Urinary bladder (tissue), 4 donors: ENCODE results near the gene FAM43B. TPM values are rescaled to one million over a fixed set of nuclear protein-coding genes. Genes with fewer than 3 reads are reported as not detected.

ENCODE experiments used
- DNase-seq: peaks from one replicate; pipeline ENCODE4 v3.0.0-alpha.2; 2015; ENCODE audit errors: extremely low spot score
- H3K27ac ChIP-seq: one replicate; pipeline ENCODE4 v1.5.1; 2013; ENCODE audit warnings: low read depth, mild to moderate bottlenecking, moderate library complexity
- H3K36me3 ChIP-seq: one replicate; pipeline ENCODE4 v1.6.1; 2013; ENCODE audit warnings: mild to moderate bottlenecking, moderate library complexity; ENCODE audit not compliant: insufficient read depth
- H3K4me1 ChIP-seq: one replicate; pipeline ENCODE4 v1.6.1; 2013; ENCODE audit warnings: mild to moderate bottlenecking, moderate library complexity; ENCODE audit not compliant: insufficient read depth
- H3K4me3 ChIP-seq: one replicate; pipeline ENCODE4 v1.5.1; 2013; ENCODE audit warnings: low read depth, low read length
- WGBS: extraction: QIAGEN DNeasy Blood & Tissue Kit; methylation state at CpG from one replicate; pipeline ENCODE4 v1.1.7; 2013; 5-methylcytosine and 5-hydroxymethylcytosine counted together
- polyA plus RNA-seq: library from polyadenylated mRNA; stranded (reverse); fragments of 200-250 nt; gene quantifications from one replicate; pipeline ENCODE4 v1.2.3, GENCODE V29; 2013
- total RNA-seq: library from RNA; depleted of rRNA; stranded (reverse); fragments of >200 nt; gene quantifications from one replicate; pipeline ENCODE4 v1.2.3, GENCODE V29; 2014
- donor health status: healthy with polysubstance abuse.
- donor health status: healthy.

Gene FAM43B
- total and polyA plus RNA-seq, 2 donors: 0.37 to 1.1 TPM

DNA sequence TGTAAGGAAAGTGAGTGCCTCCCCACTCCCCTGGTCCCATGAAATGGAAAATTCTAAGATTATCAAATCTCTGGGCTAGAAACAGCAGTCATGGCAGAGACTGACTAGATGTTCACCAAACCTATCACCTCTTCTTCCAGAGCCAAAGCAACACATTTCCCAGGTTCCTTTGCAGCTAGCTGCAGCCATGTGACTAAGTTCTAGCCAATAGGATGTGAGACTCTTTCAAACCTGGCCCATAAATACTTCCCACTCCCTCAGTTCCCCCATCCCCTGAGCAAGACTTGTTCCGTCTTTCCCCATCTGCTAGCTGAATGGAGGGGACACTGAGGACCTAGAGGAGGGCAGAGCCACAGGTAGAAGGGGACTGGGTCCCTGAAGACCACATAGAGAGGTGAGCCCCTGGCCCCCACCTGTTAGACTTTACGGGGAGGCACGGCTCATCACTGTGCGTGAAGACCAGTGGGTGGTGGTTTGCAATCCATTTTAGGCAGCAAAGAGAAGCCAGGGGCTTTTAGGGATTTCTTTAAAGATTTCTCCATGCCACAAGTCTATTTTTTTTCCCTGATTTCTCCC lies 17.2 kb downstream of the FAM43B start:
- no peaks in the 10 kb centered on the region for H3K4me1 ChIP-seq
- H3K27ac ChIP-seq: no peak overlapping the region
- DNase-seq: no peak
- H3K4me3 ChIP-seq: no peak overlapping the region
- H3K36me3 ChIP-seq: no peaks in the 10 kb centered on the region
- WGBS: 67% methylated on average over 4 of the region's 4 CpGs

DNA sequence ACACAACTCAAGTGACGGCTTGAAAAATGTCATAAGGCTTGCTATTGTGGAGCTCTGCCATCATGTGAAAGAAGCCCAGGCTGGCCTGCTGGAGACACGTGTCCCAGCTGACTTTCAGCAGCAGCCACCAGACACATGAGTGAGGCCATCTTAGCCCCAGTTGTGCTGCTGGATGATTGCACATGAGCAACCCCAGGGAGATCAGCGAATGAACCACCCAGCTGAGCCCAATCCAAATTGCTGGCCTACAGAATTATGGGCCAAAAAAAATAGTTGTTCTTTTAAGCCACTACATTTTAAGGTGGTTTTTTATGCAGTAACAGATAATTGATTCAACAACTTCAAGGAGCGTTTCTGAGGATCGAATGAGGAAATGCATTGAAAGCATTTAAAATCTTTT lies 19.1 kb downstream of the FAM43B start:
- Histone ChIP-seq H3K27ac (no peak overlapping the region), H3K4me1 (no peaks in the 10 kb centered on the region), H3K4me3 (no peak overlapping the region), H3K36me3 (no peaks in the 10 kb centered on the region)
- WGBS: 90% methylated on average over 5 of the region's 5 CpGs
- DNase-seq: no peak

DNA sequence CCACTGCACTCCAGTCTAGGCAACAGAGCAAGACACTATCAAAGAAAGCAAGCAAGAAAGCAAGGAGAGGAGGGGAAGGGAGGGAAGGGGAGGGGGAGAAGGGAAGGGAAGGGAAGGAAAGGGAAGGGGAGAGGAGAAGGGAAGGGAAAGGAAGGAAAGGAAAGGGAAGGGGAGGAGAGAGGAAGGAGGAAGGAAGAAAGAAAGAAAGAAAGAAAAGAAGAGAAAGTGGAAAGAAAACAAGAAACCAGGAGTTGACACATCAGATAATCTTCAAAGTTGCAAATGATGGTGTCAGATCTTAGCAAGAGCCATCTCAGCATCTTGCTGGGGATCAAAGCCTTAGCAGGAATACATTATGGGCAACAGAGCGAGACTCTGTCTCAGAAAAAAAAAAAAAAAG lies 21.6 kb downstream of the FAM43B start:
- 74% methylated on average over 1 of the region's 1 CpG for WGBS
- no peak for DNase-seq

DNA sequence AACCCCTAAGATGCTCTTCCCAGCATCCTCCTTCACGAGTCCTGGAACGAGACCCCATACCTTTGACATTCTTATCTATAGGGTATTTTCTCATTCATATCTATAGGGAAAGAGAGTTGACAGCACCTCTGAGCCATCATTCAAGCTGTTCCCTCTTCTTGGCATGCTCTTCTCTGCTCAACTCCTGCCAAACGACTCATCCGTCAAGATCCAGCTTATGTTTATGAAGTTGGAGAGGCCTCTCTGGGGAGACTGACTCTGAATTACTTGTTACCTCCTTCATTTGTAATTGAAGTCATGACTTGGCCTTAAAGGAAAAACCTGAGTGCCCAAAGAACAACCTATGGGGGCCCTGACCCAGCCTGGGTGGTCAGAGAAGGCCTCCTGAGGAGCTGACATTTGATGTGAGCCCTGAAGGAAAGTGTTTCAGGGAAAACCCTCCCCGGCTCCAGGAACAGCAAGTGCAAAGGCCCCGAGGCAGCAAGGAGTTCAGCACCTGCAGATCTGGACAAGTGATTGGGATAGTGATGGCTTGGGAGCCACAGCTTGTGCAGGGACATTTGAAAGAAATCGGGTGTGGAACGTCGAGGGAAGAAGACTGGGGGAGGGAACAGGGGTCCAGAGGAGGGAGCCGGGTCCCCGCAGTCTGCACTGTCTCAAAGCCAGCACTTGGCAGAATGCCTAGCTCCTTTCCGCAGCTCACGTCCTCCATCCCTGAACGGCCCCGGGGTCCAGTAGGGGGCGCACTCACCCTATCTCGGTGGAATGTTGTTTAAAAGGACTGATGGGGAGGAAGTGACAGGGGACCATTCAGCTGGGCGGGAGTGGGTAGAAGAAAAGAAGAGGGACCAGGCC lies 22.5 kb downstream of the FAM43B start:
- no peak overlapping the region for H3K4me3 ChIP-seq
- H3K36me3 ChIP-seq: no peaks in the 10 kb centered on the region
- no peak overlapping the region for H3K27ac ChIP-seq
- H3K4me1 ChIP-seq: no peaks in the 10 kb centered on the region
- WGBS: 19% methylated on average over 18 of the region's 18 CpGs
- no peak for DNase-seq

More for the DNA sequence above, 21.6 kb downstream of the FAM43B start:
- Histone ChIP-seq H3K4me3 (no peak overlapping the region), H3K36me3 (no peaks in the 10 kb centered on the region), H3K4me1 (no peaks in the 10 kb centered on the region), H3K27ac (no peak overlapping the region)

DNA sequence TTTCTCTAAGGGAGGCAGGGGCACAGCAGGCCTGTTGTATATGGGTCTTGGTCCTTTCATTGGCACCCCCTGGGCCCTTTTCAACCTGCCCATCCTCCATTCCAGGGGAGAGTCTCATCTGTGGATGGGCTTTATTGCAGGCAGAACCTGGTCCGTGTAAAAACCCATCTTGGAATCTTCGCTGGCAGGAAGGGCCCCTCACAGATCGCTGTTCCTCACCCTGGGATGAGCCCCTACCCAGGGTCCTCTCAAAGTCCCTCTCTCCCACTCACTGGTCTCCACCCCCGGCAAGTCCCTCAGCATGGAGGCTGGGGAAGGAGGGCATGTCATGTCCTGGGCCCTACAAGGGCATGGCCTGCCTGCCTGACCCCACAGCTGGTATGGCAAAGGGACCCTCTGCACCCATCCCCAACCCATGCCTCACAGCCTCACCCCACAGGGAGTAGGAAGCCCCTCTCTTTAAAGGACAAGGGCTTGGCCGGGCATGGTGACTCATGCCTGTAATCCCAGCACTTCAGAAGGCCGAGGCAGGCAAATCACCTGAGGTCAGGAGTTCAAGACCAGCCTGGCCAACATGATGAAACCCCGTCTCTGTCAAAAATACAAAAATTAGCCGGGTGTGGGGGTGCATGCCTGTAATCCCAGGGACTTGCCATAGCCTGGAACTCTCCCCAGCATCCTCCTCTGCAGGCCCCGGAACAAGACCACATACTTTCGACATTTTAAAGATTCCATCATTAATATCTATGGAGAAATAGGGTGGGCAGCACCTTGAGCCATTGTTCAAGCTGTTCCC lies 23.4 kb downstream of the FAM43B start:
- no peak for DNase-seq
- Histone ChIP-seq H3K36me3 (no peaks in the 10 kb centered on the region), H3K27ac (no peak overlapping the region), H3K4me3 (no peak overlapping the region), H3K4me1 (no peaks in the 10 kb centered on the region)
- WGBS: 60% methylated on average over 10 of the region's 10 CpGs

DNA sequence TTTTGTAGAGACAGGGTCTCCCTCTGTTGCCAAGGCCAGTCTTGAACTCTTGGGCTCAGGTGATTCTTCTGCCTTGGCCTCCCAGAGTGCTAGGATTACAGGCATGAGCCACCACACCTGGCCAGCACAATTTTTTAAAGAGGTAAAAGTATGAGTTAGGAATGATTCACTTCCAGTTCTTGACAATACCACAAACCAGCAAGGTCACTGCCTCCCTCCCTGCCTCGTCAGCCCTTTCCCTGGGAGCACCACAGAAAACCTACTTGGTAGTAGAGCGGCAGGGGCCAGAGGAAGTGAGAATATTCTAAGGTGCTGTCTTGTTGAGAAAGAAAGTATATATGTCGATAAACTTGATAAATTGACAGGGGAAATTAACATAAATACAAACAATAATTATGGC lies 25.7 kb downstream of the FAM43B start:
- no peak for DNase-seq
- WGBS: 84% methylated on average over 3 of the region's 3 CpGs
- Histone ChIP-seq H3K27ac (no peak overlapping the region), H3K4me1 (no peaks in the 10 kb centered on the region), H3K4me3 (no peak overlapping the region), H3K36me3 (no peaks in the 10 kb centered on the region)

DNA sequence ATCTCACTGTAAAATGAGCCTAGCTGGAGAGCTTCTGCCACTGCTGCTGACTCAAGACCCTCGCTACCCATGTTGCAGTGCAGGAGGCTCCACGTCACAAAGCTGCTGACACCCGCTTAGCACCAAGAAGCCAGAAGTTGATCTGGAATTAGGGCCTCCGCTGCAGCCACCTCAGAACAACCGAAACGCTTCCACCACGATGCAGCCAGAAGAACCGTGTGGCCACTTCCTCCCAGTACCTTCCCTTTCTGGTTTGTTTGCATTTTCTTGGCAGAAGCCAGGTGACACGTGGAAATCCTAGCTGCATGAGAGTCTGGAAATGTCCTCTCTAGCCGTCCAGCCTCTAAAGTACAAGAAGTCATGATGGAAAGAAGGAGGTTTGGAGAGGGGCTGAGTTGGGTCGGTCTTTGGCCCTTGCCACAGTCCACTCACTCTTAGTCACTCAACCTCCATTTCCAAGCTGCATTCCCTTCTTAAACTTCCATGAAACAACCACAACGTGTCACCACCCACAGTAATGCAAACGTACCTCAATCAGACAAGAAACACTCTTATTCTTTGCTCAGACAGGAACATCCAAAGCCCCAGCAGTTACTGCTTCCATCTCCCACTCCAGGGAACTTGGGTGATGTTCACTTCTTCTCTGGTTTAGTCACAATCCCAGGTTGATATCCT lies 26.5 kb downstream of the FAM43B start:
- Histone ChIP-seq H3K27ac (no peak overlapping the region), H3K4me1 (no peaks in the 10 kb centered on the region), H3K36me3 (no peaks in the 10 kb centered on the region), H3K4me3 (no peak overlapping the region)
- DNase-seq: no peak
- WGBS: 74% methylated on average over 13 of the region's 13 CpGs

DNA sequence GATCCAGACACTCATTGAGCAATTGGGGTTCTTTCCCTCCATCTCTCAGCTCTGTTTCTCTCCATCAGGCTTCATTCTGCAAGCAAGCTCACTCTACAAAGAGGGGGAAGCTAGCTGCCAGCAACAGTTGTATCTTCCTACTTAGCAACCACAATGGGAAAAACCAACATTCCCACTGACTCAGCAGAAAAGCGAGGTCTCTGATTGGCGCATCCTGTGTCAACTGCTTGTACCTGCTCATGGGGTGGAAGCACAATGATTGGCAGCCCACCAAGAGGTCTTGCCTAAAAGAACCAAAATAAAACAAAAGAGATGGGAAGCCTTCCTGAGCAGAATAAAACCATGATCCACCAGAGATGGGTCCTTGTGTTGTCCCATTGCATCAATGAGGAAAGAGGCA lies 32.5 kb downstream of the FAM43B start:
- H3K4me3 ChIP-seq: no peak overlapping the region
- no peak for DNase-seq
- no peaks in the 10 kb centered on the region for H3K36me3 ChIP-seq
- WGBS: 75% methylated on average over 2 of the region's 2 CpGs
- no peak overlapping the region for H3K27ac ChIP-seq
- no peaks in the 10 kb centered on the region for H3K4me1 ChIP-seq

DNA sequence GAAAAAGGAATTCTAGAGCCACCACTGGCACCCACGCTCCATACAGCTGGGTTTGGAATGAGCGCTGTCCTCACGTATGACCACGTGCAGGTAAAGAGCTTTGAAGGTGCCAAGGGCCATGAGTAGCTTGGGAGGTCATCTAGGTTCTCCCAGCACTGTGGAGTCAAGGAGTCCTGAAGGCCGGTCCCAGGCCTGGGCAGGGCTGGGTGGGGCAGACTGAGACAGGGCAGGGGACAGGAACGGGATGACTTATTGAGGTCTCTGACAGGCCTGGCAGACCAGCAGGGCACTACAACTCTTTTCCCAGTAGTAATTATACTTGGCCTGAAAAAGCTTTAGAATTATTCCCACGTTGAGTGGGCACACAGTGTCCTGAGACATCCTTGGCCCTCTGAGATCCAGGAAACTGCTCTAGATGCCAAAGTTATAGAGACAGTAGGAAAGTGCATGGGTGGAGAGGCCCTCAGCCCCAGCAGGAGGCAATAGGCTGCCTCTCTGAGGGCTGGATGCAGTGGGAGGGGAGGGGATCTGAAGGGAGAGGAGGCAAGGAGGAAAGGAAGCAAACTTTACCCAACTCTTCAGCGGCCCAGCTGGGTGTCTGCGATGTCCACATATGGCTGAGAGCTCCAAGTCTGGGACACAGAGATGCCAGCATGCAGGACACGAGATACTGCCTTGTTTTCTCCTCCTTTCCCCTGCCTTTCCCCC lies 34.7 kb downstream of the FAM43B start:
- H3K4me1 ChIP-seq: no peaks in the 10 kb centered on the region
- no peak overlapping the region for H3K27ac ChIP-seq
- 73% methylated on average over 10 of the region's 10 CpGs for WGBS
- no peak for DNase-seq
- no peaks in the 10 kb centered on the region for H3K36me3 ChIP-seq
- H3K4me3 ChIP-seq: no peak overlapping the region

DNA sequence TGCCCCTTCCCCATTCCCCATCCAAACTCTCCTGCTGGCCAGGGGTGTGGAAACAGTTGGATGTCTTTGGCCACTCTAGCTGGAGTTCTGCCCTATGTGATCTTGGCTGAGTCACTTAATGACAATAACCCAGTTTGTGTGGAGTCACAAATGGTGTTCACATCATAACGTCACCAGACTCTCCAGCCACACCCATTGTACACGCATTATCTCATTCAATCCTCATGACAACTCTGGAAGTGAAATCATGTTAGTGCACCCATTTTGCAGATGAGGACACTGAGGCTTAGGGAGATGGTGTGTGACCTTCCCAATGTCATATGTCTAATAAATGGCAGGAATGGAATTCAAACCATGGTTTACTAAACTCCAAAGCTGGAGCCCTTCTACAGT lies 35.3 kb downstream of the FAM43B start:
- no peak overlapping the region for H3K4me3 ChIP-seq
- no peaks in the 10 kb centered on the region for H3K4me1 ChIP-seq
- 63% methylated on average over 2 of the region's 2 CpGs for WGBS
- DNase-seq: no peak
- H3K36me3 ChIP-seq: no peaks in the 10 kb centered on the region
- H3K27ac ChIP-seq: no peak overlapping the region

DNA sequence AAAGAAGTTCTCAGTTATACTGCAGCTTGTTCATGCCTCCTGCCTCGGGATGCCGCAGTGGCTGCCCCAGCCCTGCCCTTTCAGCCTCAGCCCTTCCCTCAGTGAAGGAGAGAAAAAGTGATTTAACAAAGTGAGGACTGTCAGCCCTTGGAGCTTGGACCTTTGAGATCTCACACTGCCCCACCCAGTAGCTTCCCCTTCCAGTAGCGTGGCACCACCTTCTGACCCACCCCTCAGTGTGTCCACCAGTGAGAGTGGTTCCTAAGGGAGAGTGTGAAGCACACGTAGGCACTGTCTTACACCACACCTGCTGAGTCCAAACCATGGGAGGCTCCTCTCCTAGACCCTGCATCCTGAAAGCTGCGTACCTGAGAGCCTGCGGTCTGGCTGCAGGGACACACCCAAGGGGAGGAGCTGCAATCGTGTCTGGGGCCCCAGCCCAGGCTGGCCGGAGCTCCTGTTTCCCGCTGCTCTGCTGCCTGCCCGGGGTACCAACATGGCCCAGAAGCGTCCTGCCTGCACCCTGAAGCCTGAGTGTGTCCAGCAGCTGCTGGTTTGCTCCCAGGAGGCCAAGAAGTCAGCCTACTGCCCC lies 36.4 kb downstream of the FAM43B start, which contains the start of gene CDA:
TSS of gene CDA (plus strand) at position 464 of the 592 bp plus-strand sequence. CDS start at position 497, 33 bp downstream.
- Histone ChIP-seq H3K27ac (no peak within 1 kb of the TSS), H3K36me3 (no peaks in the 10 kb centered on the region), H3K4me1 (no peaks in the 10 kb centered on the region), H3K4me3 (no peak within 1 kb of the TSS)
- WGBS: 41% methylated on average over 11 of the region's 11 CpGs
- DNase-seq: no peak

DNA sequence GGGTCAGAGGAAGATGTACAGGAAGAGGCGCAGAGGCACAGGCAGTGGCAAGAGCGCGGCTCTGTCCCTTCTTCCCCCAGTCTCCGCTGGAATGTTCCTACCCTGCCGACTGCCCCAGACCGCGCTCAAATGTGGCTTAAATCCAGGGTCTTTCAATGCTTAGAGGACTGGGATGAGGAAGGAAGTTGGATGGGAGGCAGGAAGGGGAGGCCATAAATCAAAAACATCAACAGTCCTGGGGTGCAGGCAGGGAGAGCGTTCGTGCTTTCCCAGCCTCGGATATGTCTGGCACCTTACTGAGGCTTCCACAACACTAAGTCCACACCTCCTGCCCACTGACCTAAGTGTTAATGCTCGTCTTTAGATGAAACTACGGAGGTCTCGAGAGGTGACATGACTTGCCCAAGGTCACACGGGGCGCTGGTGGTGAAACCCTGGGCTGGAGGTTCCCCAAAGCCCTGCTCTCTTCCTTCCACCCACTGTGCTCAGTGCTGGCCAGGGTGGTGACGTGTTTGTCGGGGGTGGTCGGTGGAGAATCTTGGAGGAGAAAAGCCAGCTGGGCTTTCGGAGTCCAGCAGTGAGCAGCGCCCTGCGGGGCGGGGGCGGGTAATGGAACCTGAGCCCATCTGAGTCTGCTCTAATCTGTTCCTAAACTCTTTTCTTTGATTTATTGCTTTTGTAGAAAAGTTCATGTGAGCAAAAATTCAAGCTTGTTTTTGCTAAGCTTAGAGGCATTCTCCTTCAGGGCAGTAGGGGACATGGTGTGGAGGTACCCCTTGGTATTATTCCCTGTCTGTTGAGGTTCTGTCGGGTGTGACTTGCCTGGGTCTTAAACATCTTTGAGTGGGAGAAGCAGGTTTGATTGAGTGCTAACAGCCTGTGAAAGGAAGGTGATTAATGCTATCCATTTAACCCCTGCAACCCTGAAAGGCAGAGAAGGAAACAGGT lies 37.2 kb downstream of the FAM43B start:
- Histone ChIP-seq H3K4me1 (no peaks in the 10 kb centered on the region), H3K36me3 (no peaks in the 10 kb centered on the region), H3K27ac (no peak overlapping the region), H3K4me3 (no peak overlapping the region)
- 5% methylated on average over 24 of the region's 24 CpGs for WGBS
- peak; percentile 78 for DNase-seq
